ENCODE measurements around the gene TTN. TPM values are rescaled to one million over a fixed set of nuclear protein-coding genes. Genes with fewer than 3 reads are reported as not detected.

The TTN gene
- total and polyA plus RNA-seq, 2 experiments from 2014 or later: 12.5 to 15.7 TPM

- H3K27me3 Mint-ChIP-seq (ENCODE audit: insufficient read depth, low read depth, poor library complexity): peaks cover 3% of the 10 kb centered on the region
- TF ChIP-seq STAT1 (IDR thresholded peaks at IDR 0.05; ENCODE audit: unreplicated experiment): no peak
- no peak for TF ChIP-seq NANOG (IDR thresholded peaks at IDR 0.05; ENCODE audit: borderline replicate concordance)
- TF ChIP-seq ETS1 (IDR thresholded peaks at IDR 0.05): no peak
- no peak for TF ChIP-seq ZNF114 (CRISPR knock-in tag; IDR thresholded peaks at IDR 0.05)
- TF ChIP-seq CREB1 (CRISPR knock-in tag; IDR thresholded peaks at IDR 0.05; ENCODE audit: low read depth): no peak
- no peak for TF ChIP-seq CTCF (conservative IDR thresholded peaks at IDR 0.05; ENCODE audit: low read depth in 2 of 2)
- TF ChIP-seq EZH2 (IDR thresholded peaks at IDR 0.05; ENCODE audit: low read depth, unreplicated experiment): no peak
- TF ChIP-seq JUNB (IDR thresholded peaks at IDR 0.05; ENCODE audit: unreplicated experiment): no peak
- no peak for TF ChIP-seq ZNF462 (CRISPR knock-in tag; IDR thresholded peaks at IDR 0.05)
- no peak for TF ChIP-seq POLR2AphosphoS5 (IDR thresholded peaks at IDR 0.05; ENCODE audit: low read depth)
- no peak for TF ChIP-seq REST (IDR thresholded peaks at IDR 0.05; ENCODE audit: unreplicated experiment)
- TF ChIP-seq ZNF331 (CRISPR knock-in tag; IDR thresholded peaks at IDR 0.05; ENCODE audit: low read depth): no peak
- 0 out of 3 replicates have a peak, but pooled peaks cover 2% of the 10 kb centered on the region for H3K4me1 Mint-ChIP-seq
- Histone ChIP-seq H3K4me2 (no peak overlapping the region), H4K20me1 (replicated peaks; ENCODE audit: insufficient read depth) (peaks cover 5% of the 10 kb centered on the region; the same call in 1 of the 2 replicates), H3K4me3 (no peak overlapping the region), H2AFZ (no peak overlapping the region), H3F3A (replicated peaks; ENCODE audit: low read depth) (no peaks in the 10 kb centered on the region), H3K4me1 (ENCODE audit: insufficient read depth) (no peaks in the 10 kb centered on the region), H3K9me2 (ENCODE audit: insufficient read depth) (no peaks in the 10 kb centered on the region), H3K27me3 (ENCODE audit: insufficient read depth) (no peaks in the 10 kb centered on the region), H3K36me3 (ENCODE audit: insufficient read depth) (no peaks in the 10 kb centered on the region), H3K27ac (ENCODE audit: low read depth) (no peak overlapping the region), H3K79me2 (replicated peaks; ENCODE audit: insufficient read depth) (no peaks in the 10 kb centered on the region)
- H3K4me3 Mint-ChIP-seq: no peak overlapping the region
- ATAC-seq (no peak), DNase-seq (ENCODE audit: low spot score) (no peak)
- H3K9me3 Mint-ChIP-seq: no peaks in the 10 kb centered on the region
- no peaks in the 10 kb centered on the region for H3K36me3 Mint-ChIP-seq (ENCODE audit: low read depth)
- H3K27ac Mint-ChIP-seq: no peak overlapping the region
Measured at GRCh38 chr2:178513876-178514275, 293.3 kb downstream of the TTN start.
